D721Med (cell line): ENCODE results near the gene CAPN10.

Experiments used
- DNase-seq: peaks from one replicate; pipeline ENCODE4 v3.0.0; 2011; ENCODE audit warnings: low spot score; ENCODE audit not compliant: insufficient read length
- FAIRE-seq: peaks from 2 replicates; lab custom pipeline; 2011; peaks lifted over from hg19 to GRCh38; lab: Jason Lieb, UNC
- TF ChIP-seq, protein P1 (sequence below): IDR thresholded peaks from 2 replicates; pipeline ENCODE4 v1.5.1; 2012; ENCODE audit warnings: mild to moderate bottlenecking, control low read depth; ENCODE audit not compliant: insufficient read depth; ENCODE audit errors: missing control alignments

CAPN10 gene

DNA sequence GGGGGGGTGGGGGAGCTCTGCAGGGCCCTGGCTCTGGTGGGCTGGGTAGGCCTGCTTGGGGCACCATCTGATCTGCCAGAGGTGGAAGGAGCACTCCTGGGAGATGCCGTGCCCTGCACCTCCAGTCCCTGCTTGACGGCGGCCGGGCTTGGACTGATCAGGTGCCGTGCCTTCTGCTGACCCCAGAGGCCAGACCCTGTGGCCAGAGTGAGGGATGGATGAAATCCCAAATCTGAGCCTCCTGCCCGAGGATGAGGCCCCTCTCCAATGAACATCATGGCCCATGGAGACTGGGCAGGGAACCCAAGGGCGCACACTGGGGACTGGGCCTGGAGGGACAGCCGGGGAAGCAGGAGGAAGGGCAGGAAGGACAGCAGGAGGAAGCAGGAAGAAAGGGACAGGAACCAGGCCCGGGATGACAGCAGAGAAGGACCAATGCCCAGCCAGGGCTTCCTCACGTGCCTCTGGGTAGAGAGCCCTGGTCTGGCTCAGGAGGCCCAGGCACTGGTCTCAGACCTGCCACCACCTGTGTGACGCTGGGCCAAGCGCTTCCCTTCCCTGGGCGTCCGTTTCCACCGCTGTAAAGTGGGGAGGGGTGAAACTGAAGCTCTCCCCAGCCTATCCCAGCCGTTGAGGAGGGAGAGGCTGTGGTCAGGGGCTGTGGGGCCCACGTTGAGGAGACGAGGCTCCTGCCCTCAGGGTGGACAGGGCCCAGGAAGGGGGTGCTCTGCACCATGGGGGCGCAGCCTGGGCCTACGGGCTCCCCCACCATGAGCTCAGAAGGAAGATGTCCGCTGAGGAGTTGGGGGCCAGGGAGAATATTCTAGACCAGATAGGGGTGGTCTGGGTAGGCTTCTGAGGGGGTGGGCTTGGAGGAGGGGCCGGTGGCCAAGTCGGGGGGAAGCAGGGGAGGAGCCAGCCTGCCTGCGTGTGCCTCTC is 37.7 kb downstream of the CAPN10 start:
- no peak for FAIRE-seq
- no peak for DNase-seq

DNA sequence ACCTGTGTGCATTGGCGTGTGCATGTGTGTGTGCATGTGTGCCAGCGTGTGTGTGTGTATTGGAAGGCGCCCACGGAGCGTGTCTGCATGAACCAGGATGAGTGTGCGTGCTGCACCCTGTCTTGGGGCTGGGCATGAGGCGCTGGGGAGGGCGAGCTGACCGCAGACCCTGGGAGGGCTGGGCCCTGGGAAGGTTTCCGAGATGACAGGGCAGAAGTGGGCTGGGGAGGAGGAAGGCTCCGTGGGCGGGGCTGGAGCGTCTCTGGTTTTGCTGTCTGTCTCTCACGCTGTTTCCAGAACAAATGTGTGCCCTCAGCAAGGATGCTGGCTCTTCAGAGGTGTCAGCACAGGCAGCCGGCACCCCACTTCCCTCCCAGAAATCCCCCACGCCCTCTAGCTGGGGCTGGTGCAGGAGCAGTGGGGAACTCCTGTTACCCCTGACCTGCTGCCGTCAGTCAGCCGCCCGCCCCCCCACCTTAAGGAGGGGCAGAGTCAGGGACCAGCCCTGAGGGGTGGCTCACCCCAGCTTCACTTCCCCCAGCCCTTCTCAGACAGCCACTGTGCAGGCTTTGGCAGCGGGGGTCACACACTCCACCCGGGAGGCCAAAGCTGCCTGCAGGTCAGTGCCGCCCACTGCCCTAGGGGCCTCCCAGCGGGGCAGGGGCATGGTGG is 38.6 kb downstream of the CAPN10 start, which contains the start of gene GPR35:
Gene GPR35 (plus strand): TSS at position 531 of the 672 bp plus-strand sequence. CDS start 4,473 bp downstream, outside the sequence.
- DNase-seq: no peak
- no peak for FAIRE-seq
- TF ChIP-seq, protein P1, sequence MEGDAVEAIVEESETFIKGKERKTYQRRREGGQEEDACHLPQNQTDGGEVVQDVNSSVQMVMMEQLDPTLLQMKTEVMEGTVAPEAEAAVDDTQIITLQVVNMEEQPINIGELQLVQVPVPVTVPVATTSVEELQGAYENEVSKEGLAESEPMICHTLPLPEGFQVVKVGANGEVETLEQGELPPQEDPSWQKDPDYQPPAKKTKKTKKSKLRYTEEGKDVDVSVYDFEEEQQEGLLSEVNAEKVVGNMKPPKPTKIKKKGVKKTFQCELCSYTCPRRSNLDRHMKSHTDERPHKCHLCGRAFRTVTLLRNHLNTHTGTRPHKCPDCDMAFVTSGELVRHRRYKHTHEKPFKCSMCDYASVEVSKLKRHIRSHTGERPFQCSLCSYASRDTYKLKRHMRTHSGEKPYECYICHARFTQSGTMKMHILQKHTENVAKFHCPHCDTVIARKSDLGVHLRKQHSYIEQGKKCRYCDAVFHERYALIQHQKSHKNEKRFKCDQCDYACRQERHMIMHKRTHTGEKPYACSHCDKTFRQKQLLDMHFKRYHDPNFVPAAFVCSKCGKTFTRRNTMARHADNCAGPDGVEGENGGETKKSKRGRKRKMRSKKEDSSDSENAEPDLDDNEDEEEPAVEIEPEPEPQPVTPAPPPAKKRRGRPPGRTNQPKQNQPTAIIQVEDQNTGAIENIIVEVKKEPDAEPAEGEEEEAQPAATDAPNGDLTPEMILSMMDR: no peak

More for the DNA sequence above, 37.7 kb downstream of the CAPN10 start:
- TF ChIP-seq, protein P1: no peak

DNA sequence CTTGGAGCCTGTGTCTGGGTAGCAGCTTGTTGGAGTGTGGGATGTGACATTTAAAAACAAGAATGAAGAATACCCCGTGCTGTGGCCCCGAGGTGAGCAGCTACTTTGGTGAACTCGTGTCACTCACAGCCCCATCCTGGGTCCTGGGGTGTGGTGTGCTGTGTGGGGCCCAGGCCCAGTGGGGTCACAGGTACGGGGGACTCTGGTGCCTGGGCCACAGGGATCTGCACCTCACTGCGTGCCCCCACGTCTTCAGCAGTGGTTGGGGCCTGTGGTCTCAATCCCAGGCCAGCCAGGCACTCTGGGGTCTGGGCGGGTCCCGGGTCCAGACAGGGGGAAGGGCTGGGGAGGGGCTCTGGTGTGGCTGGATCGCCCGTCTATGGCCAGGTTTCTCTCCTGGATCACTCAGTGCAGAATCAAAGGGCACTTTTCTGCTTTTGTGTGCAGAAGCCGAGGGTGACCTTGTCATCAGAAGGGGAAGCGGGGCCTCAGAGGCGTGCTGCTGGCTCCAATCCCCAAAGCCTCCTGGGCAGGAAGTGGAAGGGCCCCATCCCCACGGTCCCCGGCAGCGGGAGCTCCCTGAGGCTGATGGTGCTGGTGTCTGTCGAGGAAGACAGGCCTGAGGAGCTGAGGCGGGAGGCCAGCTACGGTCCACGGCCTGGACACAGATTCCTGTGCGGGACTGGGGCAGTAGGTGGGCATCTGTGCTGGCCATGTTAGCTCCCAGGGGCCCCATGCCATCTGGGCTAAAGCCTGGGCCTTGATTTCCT is 40.2 kb downstream of the CAPN10 start:
- TF ChIP-seq, protein P1: no peak
- no peak for DNase-seq
- no peak for FAIRE-seq

DNA sequence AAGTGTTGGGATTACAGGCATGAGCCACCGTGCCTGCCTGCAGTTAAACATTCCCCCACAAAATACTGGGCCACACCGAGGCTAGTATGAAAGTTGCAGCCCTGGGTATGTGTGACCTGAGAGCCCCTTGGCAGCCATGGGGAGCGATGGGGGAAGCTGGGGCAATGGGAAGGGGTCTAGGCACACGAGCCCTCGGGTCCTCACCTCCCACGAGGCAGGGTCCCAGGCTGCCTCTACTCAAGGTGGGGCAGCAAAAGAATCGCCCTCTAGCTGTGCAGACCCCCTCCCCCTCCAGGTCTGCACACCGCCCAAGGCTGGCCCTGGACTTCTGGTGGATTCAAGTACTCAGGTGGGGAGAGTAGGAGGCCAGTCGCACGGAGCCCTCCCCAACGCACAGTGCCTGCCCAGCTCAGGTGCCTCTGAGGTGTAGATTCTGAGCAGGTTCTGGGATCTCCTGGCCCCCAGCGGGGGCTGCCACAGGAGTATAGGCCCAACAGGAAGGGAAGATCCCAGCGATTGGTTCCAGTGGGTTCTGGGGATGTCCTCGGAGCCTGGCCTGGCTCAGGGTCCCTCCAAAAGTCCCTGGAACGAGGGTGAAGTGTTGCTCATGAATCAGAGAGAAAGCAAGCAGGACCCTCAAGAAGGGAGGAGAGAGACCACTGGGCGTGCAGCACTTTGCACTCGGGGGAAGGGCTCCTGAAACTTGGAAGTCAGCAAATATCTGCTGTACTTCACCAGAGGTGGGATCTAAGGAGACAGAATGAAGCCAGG is 41.4 kb downstream of the CAPN10 start:
- TF ChIP-seq, protein P1: no peak
- no peak for DNase-seq
- FAIRE-seq: no peak

DNA sequence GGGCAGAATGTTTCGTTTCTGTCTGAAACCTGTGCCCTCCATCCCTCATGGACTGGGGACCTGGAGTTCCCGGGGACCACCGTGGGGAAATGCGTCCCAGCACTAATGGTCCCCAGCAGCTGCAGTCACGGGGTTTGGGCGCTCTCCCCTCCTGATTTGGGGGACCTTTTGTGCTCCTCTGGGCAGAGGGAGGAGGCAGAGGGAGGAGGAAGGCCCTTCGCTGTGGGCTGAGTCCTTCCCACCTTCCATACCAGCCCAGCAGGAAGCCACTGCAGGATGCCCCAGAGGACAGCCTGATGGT is 41.9 kb downstream of the CAPN10 start:
- FAIRE-seq (no peak), DNase-seq (no peak)
- TF ChIP-seq, protein P1: no peak

DNA sequence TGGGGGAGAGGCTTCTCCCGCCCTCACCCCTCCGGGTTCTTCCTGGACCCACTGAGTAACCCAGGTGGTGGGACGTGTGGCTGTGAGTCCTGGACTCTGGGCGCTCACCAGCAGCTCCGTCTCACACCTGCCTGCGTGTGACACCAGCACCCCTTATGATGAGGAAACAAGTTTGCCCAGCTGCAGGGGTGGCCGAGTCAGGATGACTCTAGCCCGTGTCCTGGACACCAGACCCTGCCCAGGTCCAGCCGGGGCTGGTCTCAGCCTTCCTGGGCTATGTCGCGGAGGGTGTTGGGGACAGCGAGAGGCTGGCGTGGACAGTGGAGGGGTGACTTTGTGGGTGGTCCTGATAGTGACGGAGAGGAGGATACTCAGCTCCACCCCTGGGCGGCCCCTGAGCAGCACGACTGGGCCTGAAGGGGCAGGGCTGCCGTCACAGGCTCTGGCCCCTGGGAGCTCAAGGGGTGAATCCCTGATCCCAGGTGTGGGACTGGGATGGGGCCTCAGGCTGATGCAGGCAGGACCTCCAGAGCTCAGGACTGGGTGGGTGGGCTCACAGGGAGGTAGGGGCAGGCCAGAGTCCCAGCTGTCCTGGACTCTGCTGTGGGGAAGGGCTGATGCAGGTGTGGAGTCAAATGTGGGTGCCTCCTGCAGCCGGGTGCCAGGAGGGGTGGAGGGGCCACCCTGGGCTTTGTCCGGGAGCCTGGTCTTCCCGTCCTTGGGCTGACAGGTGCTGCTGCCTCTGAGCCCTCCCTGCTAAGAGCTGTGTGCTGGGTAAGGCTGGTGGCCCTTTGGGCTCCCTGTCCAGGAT is 42.5 kb downstream of the CAPN10 start:
- FAIRE-seq (no peak), DNase-seq (no peak)
- TF ChIP-seq, protein P1: no peak
